Choroid plexus epithelial cell (primary cell): ENCODE data around the gene KL.
A peak's percentile ranks its signal among the peaks of the same experiment; 100 is the strongest.

Experiments used
- DNase-seq: peaks from one replicate; pipeline ENCODE4 v3.0.0-alpha.2; 2010; ENCODE audit warnings: low read depth
- H3K4me3 ChIP-seq: 2 replicates; pipeline ENCODE4 v1.5.1; 2011; ENCODE audit warnings: low read depth, mild to moderate bottlenecking, control low read depth, low read length, moderate library complexity
- CTCF ChIP-seq: conservative IDR thresholded peaks from 2 replicates; pipeline ENCODE4 v1.5.1; 2011; ENCODE audit warnings: low read depth, mild to moderate bottlenecking, control low read depth, inconsistent platforms, low read length, moderate library complexity

The KL gene

GRCh38 chr13:33109801-33110200, 93.6 kb downstream of the KL start:
- peak; percentile 50 for TF ChIP-seq CTCF
- H3K4me3 ChIP-seq: no peak overlapping the region
- DNase-seq: no peak

GRCh38 chr13:33110386-33110712, 94.1 kb downstream of the KL start:
- TF ChIP-seq CTCF: no peak
- no peak overlapping the region for H3K4me3 ChIP-seq
- no peak for DNase-seq

- no peak overlapping the region for H3K4me3 ChIP-seq
- TF ChIP-seq CTCF: no peak
- peak; percentile 65 for DNase-seq
These were observed 94.6 kb downstream of the KL start for GRCh38 chr13:33110713-33111413.

- TF ChIP-seq CTCF: no peak
- H3K4me3 ChIP-seq: no peak overlapping the region
- peak; percentile 78 for DNase-seq
These were observed 95.3 kb downstream of the KL start for GRCh38 chr13:33111414-33112110.

DNA sequence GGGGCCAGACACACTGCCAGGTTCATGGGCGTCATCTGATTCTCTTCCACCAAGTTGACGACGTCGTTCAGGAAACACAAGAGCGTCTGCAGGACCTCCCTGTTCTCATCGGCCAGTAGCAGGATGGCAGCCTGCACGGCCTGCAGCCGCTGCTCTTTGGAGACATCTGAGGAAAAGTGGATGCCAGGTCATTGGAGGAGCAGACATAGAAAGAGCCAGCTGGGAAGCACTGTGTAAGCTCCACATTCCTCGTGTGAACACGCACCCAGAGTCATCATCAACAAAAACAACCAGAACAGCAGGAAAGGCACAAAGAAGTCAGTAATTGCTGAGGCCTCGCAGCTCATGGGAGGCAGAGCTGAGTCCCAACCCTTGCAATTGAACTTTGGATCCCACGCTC, 96.5 kb downstream of the KL start:
- DNase-seq: peak; percentile 77
- H3K4me3 ChIP-seq: no peak overlapping the region
- TF ChIP-seq CTCF: no peak

DNA sequence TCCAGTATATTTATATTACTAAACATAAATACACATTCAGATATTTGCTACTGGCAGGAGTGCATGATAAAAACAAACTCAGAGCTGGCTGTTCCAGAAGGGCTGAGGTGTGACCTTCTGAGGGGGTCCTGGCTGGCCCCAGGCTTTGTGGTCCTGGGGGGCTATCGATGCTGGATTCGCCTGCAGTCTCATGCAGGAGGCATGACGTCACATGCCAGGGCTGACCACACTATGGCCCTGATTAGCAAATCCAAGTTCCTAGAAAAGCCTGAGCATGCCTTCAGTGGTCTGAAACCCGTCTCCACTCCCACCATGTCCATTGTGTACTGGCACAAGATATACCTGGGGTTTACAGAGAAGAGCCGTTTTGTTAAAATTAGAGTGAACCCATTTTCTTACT, 97.9 kb downstream of the KL start:
- H3K4me3 ChIP-seq: no peak overlapping the region
- DNase-seq: peak; percentile 65
- no peak for TF ChIP-seq CTCF

- no peak for TF ChIP-seq CTCF
- no peak overlapping the region for H3K4me3 ChIP-seq
These were observed 99.1 kb downstream of the KL start for GRCh38 chr13:33115274-33115673.

More at GRCh38 chr13:33115274-33115673, 99.1 kb downstream of the KL start:
- DNase-seq: no peak
